Stimulated activated CD4-positive, alpha-beta T cell treated with anti-CD3 and anti-CD28 coated beads, Interleukin-4, amount 100 ng/mL, for 1 hour (primary cell): ENCODE results near the gene TNP1.

Source experiments
- DNase-seq: peaks from one replicate; pipeline ENCODE4 v3.0.0-alpha.2; 2020

Gene TNP1, protein sequence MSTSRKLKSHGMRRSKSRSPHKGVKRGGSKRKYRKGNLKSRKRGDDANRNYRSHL

DNA sequence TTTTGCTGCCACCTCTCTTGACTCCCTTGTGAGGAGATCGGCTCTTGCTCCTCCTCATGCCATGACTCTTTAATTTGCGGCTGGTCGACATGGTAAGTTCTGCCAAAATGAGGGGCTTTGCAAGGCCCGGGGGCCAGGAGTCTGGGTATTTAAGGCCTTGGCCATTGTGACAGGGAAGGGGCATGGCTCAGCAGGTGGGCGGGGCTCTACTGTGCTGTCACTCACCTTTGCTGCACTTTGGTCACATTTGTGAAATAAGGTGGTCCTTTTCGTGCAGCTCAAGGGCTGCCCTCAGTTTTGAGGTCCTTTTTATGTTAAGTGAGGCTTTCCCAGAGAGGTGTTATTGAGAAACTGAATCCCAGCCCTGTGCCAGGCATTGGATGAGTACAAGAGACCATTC is at the start of gene TNP1:
TNP1 (minus strand) TSS at position 121 of the 400 bp plus-strand sequence; CDS start at position 91, 30 bp downstream.
- no peak for DNase-seq

DNA sequence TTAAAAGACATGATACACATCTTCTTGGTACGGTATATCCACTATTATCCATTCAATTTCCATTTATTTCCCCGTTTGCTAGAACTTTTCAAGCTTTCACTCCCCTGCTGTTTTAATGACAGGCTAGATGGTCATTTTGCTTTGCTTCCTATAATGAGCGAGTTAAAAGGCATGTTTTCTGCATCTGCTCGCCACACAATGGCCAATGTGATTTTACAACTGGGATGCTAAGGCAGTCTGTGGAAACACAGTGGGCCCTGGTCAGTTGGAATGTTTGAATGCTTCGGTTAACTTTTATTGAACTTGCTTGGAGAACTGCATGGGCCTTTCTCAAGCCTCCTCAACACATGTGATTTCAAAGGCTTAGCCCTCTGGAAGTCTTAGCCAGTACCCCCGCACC is 48.4 kb upstream of the TNP1 start:
- DNase-seq: no peak

DNA sequence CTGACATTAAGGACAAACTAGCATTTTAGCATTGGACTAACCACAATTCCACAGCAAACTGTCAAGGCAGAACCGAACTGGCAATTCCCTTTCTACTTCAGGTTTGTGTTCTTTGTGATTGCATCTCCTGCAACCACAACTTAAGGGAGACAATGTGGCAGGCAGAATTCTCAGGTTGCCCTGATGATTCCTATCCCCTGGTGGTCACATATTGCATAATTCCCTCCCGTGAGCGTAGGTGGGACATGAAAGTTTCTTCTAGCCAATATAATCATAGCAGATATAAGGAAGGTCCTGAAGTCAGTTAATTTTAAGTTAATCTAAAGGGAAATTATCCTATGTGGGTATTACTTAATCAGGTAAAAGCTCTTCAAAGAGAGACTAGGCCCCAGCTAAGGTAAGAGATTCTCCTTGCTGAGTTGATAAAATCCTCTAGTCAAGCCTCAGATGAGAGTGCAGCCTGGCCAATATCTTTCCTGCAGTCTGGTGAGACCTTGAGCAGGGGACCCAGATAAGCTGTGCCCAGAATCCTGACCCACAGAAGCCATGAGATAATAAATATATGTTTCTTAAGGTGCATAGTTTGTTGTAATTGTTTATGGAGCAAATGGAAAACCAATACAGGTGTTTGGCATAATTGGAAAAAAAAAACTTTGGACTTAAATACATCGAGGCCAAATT is 45.9 kb upstream of the TNP1 start:
- no peak for DNase-seq

DNA sequence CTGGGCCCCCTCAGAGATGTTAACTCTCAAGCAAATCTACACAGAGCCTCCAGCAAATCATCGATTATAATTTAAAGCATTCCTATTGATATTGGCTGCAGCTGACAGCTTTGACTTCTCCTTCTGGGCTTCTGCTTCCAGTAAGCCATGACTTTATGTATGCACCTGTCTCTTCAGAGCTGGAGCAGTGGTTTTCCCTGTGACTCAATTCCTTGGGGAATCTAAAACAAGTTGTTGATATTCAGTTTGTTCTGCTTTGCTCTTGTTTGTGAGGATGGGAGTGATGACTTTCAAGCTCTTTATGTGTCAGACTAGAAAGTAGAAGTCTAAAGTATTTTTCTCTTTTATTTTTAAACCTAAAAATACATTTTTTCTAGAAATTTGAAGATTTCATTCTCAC is 45.1 kb upstream of the TNP1 start:
- DNase-seq: no peak

DNA sequence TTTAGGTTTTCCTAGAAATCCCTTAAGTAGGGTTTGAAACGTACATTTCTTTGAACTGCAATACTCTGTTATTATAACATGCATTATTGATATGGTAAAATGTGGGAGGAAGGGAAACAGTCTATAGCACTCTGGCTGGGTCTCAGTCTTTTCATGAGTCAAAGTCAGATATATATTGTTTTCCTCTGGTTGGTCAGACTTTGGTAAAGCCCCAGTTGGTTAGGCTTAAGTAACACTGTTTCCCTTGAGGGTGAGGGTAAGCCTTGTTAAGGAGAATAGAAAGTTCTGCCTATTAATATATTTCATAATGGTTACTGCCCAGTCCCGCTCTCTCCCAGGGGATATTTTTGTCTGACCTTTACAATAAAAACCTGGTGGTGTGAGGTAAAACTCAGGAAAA is 44.7 kb upstream of the TNP1 start:
- no peak for DNase-seq

DNA sequence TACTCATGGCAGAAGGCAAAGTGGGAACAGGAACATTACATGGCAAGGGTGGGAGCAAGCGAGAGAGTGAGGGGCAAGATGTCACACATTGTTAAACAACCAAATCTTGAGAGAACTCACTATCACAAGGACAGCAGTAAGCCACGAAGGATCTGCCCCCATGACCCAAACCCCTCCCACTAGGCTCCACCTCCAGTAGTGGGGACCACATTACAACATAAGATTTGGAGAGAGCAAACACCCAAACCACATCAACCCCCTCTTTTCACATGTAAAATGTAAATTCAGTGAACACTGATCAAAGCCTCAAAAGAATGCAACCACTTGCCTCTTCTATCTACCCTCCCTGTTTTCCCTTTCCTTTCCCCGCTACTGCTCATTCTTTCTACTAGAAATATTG is 43.6 kb upstream of the TNP1 start:
- DNase-seq: no peak

DNA sequence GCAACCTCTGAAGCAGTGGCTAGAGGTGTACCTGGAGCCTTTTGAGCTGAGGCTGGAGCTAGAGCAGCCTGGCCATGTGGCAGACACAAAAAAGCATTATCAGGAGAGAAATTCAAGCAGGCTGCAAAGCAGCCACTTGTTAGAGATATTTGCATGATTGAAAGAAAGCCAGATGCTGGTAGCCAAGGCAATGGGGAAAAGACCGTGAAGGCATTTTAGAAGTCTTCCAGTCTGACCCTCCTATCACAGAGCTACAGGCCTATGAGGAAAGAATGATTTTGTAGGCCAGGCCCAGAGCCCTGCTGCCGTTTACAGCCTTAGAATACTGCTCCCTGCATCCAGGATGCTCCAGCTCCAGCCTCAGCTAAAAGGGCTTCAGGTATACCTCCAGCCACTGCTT is 41.4 kb upstream of the TNP1 start:
- DNase-seq: no peak

DNA sequence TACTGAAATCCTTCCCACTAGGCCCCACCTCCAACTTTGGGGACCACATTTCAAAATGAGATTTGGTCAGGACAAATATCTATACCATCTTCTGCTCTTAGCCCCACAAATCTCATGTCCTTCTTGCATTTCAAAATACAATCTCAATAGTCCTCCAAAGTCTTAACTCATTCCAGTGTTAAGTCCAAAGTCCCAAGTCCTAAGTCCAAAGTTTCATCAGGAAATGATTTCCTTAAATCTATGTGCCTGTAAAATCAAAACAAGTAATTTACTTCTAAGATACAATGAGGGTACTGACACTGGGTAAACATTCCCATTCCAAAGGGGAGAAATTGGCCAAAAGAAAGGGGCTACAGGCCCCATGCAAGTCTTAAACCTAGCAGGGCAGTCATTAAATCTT is 40.5 kb upstream of the TNP1 start:
- DNase-seq: no peak

DNA sequence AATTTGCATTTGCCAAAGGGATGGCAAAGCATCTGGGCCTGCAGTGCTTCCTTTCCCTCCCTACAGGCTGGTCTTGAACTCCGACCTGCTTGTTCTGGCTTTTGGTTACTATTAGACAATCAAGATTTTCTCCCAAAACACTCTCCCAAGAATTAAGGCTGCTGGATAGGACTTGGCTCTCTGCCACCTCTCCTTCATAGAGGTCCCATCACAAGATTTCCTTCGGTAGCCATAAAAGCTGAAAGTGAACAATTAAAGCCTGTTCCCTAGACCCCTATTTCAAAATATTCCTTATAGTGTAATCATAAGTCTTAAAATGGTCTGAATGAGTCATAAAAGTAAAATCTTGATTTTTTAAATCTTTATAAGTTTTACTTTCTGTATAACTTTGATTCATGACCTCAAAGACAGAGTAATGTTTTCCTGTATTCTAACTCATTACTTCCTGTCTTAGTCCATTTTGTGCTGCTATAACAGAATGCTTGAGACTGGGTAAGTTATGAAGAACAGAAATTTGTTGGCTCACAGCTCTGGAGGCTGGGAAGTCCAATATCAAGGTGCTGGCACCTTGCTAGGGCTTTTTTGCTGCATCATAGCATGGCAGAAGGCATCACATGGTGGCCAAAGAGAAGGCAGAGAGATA is 37.8 kb upstream of the TNP1 start:
- DNase-seq: no peak

DNA sequence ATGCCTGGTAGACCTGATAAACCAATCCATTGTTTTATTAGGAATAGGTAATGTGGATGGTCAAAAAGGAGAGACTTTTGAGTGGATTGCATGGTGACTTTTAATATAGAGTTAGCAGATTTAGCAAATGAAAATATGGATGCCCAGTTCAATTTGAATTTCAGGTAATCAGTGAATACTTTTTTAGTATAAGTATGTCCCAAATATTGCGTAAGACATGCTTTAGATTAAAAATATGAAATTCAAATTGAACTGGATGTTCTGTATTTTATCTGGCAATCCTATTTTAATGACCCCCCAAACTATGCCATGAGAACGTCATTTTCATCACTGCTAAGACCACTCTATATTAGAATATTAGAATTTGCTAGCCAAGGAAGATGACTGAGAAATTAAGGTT is 30.3 kb upstream of the TNP1 start:
- DNase-seq: no peak

DNA sequence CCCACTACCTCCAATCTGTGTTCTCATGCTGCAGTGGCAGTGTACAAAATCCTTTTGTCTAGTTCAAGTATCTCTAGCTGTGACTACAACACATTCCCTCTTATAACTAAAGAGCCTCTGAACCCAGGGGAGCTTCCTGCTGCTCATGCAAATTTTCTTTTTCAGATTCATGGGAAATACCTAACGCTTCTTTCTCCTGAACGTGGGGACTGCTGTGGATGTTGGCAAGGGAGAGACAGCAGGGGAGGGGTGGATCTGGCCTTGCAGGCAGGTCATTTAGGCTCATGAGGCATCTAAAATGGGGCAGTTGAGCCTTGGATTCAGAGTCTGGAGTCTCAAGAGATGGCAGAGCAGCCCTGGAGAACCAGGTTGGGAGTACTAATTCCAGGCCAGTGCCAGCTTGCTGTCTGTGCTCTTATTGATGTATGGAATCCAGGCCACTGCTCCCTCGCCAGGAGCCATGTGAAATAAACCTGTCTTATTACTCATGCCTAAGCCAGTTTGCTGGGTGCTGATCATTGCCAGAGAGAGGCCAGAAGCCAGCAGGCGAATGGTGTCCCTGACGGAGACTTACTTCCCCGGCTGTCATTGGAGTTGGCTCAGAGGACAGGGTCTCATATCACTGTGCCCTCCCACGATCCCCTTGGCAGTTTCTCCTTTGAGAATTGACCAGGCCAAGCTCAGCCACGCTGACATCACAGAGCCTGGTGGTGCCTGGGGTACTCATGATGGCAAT is 29.2 kb upstream of the TNP1 start:
- DNase-seq: no peak

DNA sequence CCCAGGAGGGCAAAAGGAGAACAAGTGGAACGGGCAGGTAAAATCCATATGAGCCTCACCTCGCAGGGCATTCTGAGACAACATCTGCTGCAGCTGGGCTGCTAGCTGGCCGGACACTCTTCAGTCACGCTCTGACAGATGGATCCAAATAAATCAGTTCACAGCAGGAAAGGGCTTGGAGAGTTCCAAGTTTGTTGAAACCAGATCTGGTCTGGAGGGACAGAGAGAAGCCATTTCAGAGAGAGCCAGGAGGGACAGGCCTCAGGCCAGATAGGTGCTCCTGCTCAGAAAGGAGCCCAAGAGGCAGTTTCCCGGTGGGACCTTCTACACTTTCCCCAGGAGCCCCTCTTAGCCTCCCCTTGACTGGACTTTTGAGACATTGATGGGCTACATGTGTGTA is 28.2 kb upstream of the TNP1 start:
- DNase-seq: no peak

DNA sequence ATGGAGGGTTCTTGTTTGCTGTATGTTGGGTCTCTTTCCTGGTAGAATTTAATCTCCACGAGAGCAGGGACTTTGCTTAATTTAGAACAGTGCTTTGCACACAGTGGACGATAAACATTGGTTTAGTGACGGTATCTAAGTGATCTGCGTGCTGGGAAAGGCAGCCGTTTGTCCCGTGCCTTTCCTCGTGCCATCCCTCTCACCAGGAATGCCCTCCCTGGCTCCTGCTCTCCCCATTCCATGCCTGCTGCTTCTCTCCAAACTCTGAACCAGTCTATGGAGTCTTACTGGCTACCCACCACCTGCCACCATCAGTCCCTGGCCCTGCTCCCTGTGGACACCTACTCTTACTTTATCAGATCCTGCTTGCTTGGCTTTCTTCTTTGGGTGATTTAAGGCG is 27.3 kb upstream of the TNP1 start:
- DNase-seq: no peak

DNA sequence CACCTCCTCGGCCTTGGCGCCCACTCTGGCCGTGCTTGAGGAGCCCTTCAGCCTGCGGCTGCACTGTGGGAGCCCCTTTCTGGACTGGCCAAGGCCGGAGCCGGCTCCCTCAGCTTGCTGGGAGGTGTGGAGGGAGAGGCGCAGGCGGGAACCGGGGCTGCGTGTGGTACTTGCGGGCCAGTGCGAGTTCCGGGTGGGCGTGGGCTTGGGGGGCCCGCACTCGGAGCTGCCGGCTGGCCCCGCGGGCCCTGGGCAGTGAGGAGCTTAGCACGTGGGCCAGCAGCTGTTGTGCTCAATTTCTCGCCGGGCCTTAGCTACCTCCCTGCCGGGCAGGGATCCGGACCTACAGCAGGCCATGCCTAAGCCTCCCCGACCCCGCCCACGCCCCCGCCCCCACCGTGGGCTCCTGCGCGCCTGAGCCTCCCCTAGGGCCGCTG is 25.3 kb upstream of the TNP1 start:
- no peak for DNase-seq

DNA sequence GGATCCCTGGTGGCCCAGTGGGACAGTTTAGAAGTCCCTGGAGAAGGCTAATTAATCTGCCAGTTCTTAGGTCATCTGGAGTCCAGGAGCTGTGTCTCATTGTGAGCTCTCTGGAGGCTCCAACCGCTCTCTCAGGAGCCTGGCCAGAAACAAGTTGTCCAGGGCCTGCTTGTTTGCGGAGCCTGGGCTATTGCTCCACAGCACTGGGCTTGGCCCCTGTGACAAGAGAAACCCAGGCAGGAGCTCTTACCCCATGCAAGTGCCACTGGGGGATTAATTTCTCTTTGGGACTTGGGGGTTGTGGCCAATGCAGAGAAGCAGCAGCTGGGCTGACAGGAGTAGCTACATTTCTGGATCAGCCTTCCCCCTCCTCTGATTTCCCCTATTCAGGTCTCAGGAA is 24.5 kb upstream of the TNP1 start:
- no peak for DNase-seq

DNA sequence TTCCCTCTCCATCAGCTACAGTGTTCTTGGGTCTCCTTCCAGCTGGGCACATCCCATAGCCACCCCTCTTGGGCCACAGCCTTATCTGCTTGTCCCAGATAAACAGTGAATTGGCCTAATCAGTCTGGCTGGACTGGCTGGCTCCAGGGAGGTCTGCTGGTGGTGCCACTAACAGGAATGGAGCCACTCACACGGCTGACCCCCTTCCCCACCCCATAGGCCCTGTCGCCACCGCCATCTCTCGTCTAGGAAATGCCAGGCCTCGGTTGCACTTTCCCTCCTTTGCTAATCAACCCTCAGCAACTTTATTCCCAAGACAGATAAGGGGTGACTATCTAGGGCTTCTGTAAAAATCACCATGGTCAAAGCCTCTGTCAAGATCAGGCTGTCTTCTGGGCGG is 23.0 kb upstream of the TNP1 start:
- no peak for DNase-seq

DNA sequence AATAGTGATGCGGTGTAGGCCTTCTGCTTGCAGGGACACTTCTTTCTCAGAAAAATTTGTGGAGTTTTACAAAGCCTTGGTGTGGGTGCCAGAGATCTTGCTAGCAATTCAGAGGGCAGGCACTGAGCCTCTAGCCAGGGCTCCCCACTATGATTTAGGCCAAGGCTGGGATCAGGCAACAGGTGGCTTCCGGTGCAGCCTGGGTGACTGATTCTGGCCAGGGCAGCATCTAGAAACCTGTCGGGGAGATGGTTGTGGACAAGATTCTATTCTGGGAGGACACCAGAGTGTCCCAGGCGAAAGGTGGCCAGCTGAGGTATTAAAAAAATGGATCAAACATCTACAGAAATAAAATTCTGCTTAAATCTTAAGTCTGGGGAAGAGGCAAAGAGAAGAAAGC is 21.5 kb upstream of the TNP1 start:
- DNase-seq: no peak

DNA sequence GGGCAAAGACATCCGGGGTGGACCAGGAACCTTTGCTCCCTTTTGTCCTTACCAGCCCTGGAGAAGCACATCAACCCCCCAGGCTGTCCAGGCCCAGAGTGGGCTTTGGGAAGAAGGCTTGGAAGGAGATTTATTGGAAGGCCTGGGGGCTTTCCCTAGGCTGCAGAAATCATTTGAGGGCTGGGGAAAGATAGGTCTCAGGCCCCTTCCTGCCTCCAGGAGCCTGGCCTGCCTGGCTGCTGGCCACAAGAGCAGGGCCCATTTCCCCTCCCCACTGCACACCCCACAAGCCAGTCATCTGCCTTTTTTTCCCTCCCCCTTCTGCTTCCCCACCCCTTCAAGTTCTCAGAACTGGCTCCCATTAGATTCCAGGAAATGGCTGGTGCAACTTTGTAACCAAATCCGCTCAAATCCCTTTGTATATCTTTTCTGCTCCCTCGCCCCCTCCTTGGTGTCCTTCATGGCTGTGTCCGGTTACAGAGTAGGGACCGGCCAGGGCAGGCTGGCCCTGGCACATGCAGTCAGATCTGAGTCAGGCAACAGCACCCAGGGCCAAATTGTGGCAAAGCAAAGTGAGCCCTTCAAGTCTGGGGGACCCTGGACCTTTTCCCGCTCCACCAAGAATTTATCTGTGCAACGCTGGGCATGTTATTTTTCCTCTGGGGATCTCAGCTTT is 20.8 kb upstream of the TNP1 start:
- DNase-seq: no peak

DNA sequence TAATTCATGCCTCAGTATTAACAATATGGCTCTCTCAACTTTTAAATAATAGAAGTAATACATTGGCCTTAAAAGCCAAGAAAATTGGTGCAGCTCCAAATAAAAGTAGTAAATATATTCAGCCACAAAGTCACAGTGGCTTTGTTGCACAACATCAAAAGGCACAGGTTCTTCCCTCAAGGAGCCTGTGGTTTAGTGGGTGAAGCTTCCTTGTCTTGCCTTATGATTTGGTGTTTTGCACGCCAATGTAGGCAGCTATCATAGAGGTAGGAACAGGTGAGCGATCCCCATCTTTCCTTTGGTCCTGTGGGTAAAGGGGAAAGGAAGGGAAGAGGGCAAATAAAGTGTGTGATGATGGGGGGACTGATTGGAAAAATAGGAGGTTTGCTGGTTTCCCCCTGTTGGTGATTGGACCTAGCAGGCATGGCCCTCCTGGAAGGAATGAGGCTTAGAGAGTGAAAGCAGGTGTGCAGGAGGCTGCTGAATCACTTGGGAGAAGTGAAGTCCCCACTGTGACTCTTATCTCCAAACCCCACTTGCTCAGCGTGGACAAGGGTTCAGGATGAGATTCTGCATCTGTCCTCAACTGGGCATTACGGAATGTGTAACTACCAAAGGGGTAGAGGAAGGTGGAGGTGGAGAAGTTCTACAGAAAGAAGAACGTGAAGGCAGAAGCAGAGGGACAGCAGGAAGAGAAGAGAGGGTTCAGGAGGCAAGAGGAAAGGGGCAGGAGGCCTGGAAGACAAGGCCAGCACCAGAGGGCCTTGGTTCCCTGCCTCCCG is 20.1 kb upstream of the TNP1 start:
- DNase-seq: no peak

DNA sequence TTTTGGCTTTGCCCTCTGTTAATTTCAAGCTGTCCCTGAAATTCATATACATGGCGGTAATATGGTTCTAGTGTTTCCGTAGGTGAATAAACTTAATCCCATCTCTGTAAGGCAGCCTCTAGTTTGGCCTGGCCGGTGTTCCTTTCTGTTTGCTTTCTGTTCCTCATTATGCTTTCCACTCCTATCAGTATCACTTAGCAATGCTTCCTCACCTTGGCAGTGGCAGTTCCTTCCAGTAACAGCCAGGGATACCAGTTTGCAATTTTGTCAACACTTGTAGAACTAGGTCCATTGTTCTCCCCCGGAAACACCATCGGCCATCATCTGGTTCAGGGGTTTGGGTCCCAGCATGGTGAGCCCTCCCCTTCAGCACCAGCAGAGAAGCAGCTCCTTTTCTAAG is 18.2 kb upstream of the TNP1 start:
- DNase-seq: no peak

DNA sequence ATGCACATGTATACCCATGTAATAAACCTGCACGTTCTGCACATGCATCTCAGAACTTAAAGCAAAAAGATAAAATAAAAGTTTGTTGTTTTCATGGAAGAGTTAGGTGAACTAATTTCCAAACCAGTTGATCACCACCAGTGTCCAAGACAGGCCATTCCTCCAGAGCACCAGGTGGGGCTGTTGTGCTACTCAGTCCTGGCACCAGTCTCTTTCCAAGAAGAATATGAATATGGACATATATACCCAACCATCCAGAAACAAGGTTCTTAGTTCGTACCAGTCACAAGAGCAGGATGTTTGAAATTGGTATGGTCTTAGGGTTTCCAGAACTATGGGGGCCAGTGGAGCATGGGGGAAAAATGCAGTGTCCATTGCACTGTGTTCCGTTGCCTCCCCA is 17.2 kb upstream of the TNP1 start:
- DNase-seq: no peak

DNA sequence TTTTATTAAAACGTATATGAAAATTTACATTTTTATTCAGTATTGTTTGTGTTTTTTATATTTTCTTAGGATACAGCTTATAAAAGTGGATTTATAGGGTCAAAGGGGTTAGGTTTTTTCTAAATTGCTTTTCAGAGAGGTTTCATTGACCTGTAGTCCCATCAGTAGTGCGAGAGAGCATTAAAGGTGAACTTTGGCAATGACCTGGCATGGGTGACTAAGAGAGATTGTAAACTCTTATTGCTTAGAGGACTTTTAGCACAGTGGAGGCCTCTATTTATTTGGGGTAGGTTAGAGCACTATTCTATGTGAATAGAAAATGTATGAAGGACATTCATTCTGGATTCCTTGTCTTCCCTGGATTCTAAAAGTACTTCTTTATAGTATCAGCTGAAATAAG is 16.0 kb upstream of the TNP1 start:
- no peak for DNase-seq

DNA sequence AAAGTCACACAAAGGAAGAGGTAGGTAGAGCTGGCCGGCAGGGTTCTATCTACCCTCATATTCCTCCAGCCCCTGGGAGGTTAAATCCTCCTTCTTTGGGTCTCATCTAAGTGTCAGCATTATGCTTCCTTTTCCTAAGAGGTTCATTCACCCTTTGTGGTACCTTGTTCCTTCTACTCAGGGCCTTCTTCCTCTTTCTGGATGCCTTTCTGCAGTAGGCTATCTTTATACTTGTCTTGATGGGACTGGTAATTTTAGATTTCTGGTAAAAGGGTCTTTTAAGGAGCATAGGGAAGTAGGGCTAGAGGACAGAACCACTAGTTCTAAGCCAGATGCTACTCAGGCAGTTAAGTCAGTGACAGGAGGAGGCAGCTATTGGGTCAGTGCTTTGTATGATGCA is 13.7 kb upstream of the TNP1 start:
- no peak for DNase-seq
